LNCAP (cell line): ENCODE measurements around the gene EML1.

Experiments used
- CTCF ChIP-seq: fragments of 450-650 bp; IDR thresholded peaks from 2 replicates; pipeline ENCODE4 v1.5.1; 2017; ENCODE audit warnings: mild to moderate bottlenecking

Gene EML1

GRCh38 chr14:99971941-99972747, 178.9 kb downstream of the EML1 start:
- TF ChIP-seq CTCF, result no peak

GRCh38 chr14:99972748-99973466, 179.7 kb downstream of the EML1 start:
- no peak for TF ChIP-seq CTCF

- TF ChIP-seq CTCF, result no peak
Measured at GRCh38 chr14:99975190-99975589, 182.0 kb downstream of the EML1 start.

GRCh38 chr14:99976021-99976420, 182.8 kb downstream of the EML1 start:
- no peak for TF ChIP-seq CTCF

GRCh38 chr14:99976681-99977080, 183.5 kb downstream of the EML1 start:
- no peak for TF ChIP-seq CTCF

GRCh38 chr14:99980299-99980698, 187.1 kb downstream of the EML1 start:
- no peak for TF ChIP-seq CTCF

GRCh38 chr14:99981806-99982205, 188.6 kb downstream of the EML1 start:
- TF ChIP-seq CTCF, result no peak
